ENCODE measurements around the gene PCIF1. TPM values are rescaled to one million over a fixed set of nuclear protein-coding genes. Genes with fewer than 3 reads are reported as not detected.

PCIF1 gene
- total and polyA plus RNA-seq, 4 donors = 15.5 to 43.4 (median 32.9) TPM

DNA sequence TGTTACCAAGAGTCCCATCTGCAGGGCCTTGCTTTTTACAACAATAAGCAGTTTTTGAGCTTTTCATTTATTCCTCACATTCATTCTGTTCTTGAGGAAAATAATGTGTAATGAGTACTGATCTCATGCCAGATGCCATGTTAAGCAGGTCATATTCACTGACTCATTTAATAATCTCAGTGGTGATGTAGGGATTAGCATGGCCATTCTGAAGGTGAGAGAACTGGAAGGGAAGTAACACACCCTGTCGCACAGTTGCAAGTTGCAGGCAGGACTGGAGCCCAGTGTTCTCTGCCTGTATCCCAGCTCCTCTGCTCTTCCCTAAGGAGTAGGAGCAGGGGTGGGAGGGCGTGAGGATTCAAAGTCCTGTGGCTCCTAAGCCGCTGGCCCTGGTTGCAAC, 5.6 kb downstream of the PCIF1 start:
- H3K36me3 ChIP-seq (ENCODE audit: control insufficient read depth in 1 of 2, insufficient read depth in 2 of 2, low read length in 1 of 2) = peaks cover 2 to 27% of the 10 kb centered on the region in 2 donors
- no peak overlapping the region for H3K27ac ChIP-seq (ENCODE audit: low read depth in 1 of 2, low read length in 2 of 2)
- H3K9me3 ChIP-seq (ENCODE audit: control insufficient read depth, low read length) = no peaks in the 10 kb centered on the region
- ATAC-seq (ENCODE audit: low FRiP score) (no peak), DNase-seq (no peak)
- no peaks in the 10 kb centered on the region for H3K4me1 ChIP-seq (ENCODE audit: control insufficient read depth in 1 of 2, insufficient read depth in 2 of 2, low read length in 2 of 2)
- H3K4me3 ChIP-seq (ENCODE audit: low read length in 2 of 2) = no peak overlapping the region
- no peaks in the 10 kb centered on the region for H3K27me3 ChIP-seq (ENCODE audit: control insufficient read depth in 1 of 2, insufficient read depth in 2 of 2, low read length in 1 of 2)
- intact Hi-C loops (cut with DNase I) = no loop called here
- 87 to 94% methylated on average over 3 of the region's 3 CpGs for WGBS, 2 donors

DNA sequence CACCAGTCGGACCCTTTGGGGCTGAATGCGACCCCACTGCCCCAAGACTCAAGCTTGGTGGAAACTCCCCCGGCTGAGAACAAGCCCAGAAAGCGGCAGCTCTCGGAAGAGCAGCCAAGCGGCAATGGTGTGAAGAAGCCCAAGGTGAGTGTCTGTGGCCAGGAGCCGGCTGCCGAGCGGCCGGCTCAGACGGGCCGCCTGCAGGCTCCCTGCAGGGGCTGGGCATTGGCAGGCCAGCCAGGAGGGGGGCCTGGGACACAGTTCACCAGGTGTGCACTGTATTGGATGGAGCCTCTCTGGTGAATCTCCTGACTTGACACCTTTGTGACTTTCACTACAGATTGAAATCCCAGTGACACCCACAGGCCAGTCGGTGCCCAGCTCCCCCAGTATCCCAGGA, 6.0 kb downstream of the PCIF1 start:
- no peaks in the 10 kb centered on the region for H3K4me1 ChIP-seq (ENCODE audit: control insufficient read depth in 1 of 2, insufficient read depth in 2 of 2, low read length in 2 of 2)
- intact Hi-C loops (cut with DNase I) = no loop called here
- H3K27me3 ChIP-seq (ENCODE audit: control insufficient read depth in 1 of 2, insufficient read depth in 2 of 2, low read length in 1 of 2) = no peaks in the 10 kb centered on the region
- peaks cover 2 to 28% of the 10 kb centered on the region in 2 donors for H3K36me3 ChIP-seq (ENCODE audit: control insufficient read depth in 1 of 2, insufficient read depth in 2 of 2, low read length in 1 of 2)
- 87 to 90% methylated on average over 13 of the region's 13 CpGs for WGBS, 2 donors
- no peak overlapping the region for H3K27ac ChIP-seq (ENCODE audit: low read depth in 1 of 2, low read length in 2 of 2)
- H3K4me3 ChIP-seq (ENCODE audit: low read length in 2 of 2) = no peak overlapping the region
- DNase-seq (no peak), ATAC-seq (ENCODE audit: low FRiP score) (no peak)
- H3K9me3 ChIP-seq (ENCODE audit: control insufficient read depth, low read length) = no peaks in the 10 kb centered on the region

DNA sequence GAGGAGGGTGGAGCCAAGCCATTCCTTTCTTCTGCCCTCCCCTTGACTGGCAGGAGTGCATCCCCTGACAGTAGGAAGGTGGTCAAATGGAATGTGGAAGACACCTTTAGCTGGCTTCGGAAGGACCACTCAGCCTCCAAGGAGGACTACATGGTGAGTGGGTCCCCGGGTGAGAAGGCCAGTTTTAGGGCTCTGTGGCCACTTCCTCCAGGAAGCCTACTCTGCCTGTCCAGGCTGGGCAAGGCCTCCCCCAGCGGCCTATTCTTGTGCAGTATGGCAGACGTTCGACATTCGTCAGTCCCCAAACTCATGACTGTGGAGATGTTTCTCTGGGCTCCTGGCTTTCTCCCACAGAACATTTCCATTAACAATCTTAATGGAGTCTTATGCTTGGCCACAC, 9.1 kb downstream of the PCIF1 start:
- ATAC-seq (ENCODE audit: low FRiP score) (no peak), DNase-seq (no peak)
- no peaks in the 10 kb centered on the region for H3K27me3 ChIP-seq (ENCODE audit: control insufficient read depth in 1 of 2, insufficient read depth in 2 of 2, low read length in 1 of 2)
- no peaks in the 10 kb centered on the region for H3K9me3 ChIP-seq (ENCODE audit: control insufficient read depth, low read length)
- intact Hi-C loops (cut with DNase I) = no loop called here
- no peak overlapping the region for H3K27ac ChIP-seq (ENCODE audit: low read depth in 1 of 2, low read length in 2 of 2)
- no peaks in the 10 kb centered on the region for H3K4me1 ChIP-seq (ENCODE audit: control insufficient read depth in 1 of 2, insufficient read depth in 2 of 2, low read length in 2 of 2)
- 84 to 85% methylated on average over 6 of the region's 6 CpGs for WGBS, 2 donors
- H3K4me3 ChIP-seq (ENCODE audit: low read length in 2 of 2) = no peak overlapping the region
- H3K36me3 ChIP-seq (ENCODE audit: control insufficient read depth in 1 of 2, insufficient read depth in 2 of 2, low read length in 1 of 2) = peaks cover 2 to 38% of the 10 kb centered on the region in 2 donors

GRCh38 chr20:45944151-45944964, 9.9 kb downstream of the PCIF1 start:
- H3K27ac ChIP-seq (ENCODE audit: low read depth in 1 of 2, low read length in 2 of 2) = no peak overlapping the region
- no peak for ATAC-seq (ENCODE audit: low FRiP score)
- WGBS, 2 donors = 78 to 83% methylated on average over 15 of the region's 15 CpGs
- no peaks in the 10 kb centered on the region for H3K27me3 ChIP-seq (ENCODE audit: control insufficient read depth in 1 of 2, insufficient read depth in 2 of 2, low read length in 1 of 2)
- no peak overlapping the region for H3K4me3 ChIP-seq (ENCODE audit: low read length in 2 of 2)
- no peaks in the 10 kb centered on the region for H3K9me3 ChIP-seq (ENCODE audit: control insufficient read depth, low read length)
- no peaks in the 10 kb centered on the region for H3K4me1 ChIP-seq (ENCODE audit: control insufficient read depth in 1 of 2, insufficient read depth in 2 of 2, low read length in 2 of 2)
- no peak for DNase-seq
- intact Hi-C loops (cut with DNase I) = no loop called here
- peaks cover 2 to 33% of the 10 kb centered on the region in 2 donors for H3K36me3 ChIP-seq (ENCODE audit: control insufficient read depth in 1 of 2, insufficient read depth in 2 of 2, low read length in 1 of 2)

DNA sequence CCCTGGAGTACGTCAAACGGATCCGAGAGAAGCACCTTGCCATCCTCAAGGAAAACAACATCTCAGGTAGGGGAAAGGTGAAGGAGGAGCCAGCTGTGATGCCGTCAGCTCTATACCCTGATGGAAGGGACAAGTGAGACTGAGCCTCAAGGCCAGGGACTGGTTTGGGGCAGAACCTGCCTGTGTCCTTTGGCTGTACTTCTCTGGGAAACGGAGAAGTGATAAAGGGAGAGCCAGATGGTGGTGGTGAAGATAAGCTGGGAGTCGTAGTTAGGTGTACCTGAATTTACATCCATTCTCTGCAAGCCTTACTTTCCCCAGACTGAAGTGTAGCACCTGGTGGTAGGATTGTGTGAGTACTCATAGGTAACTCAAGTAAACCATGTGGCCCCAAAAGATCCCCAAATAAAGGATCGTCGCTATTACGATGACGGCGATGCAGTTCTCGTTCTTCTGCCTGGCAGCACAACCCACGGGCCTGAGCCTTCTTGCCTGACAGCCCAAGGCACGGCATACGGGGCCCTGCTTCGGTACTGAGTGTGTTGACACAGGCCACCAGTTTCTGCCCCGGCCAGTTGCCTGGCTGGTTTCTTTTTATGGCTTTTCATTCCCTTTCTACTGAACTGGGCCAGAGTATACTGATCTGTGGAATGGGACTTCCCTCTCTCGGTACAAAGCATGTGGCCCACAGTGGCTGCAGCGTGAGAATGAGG, 10.6 kb downstream of the PCIF1 start:
- intact Hi-C loops (cut with DNase I) = no loop called here
- H3K4me3 ChIP-seq (ENCODE audit: low read length in 2 of 2) = no peak overlapping the region
- DNase-seq (no peak), ATAC-seq (ENCODE audit: low FRiP score) (no peak)
- H3K27ac ChIP-seq (ENCODE audit: low read depth in 1 of 2, low read length in 2 of 2) = no peak overlapping the region
- H3K36me3 ChIP-seq (ENCODE audit: control insufficient read depth in 1 of 2, insufficient read depth in 2 of 2, low read length in 1 of 2) = peaks cover 2 to 29% of the 10 kb centered on the region in 2 donors
- WGBS, 2 donors = 81 to 84% methylated on average over 19 of the region's 19 CpGs
- no peaks in the 10 kb centered on the region for H3K4me1 ChIP-seq (ENCODE audit: control insufficient read depth in 1 of 2, insufficient read depth in 2 of 2, low read length in 2 of 2)
- H3K27me3 ChIP-seq (ENCODE audit: control insufficient read depth in 1 of 2, insufficient read depth in 2 of 2, low read length in 1 of 2) = no peaks in the 10 kb centered on the region
- no peaks in the 10 kb centered on the region for H3K9me3 ChIP-seq (ENCODE audit: control insufficient read depth, low read length)

DNA sequence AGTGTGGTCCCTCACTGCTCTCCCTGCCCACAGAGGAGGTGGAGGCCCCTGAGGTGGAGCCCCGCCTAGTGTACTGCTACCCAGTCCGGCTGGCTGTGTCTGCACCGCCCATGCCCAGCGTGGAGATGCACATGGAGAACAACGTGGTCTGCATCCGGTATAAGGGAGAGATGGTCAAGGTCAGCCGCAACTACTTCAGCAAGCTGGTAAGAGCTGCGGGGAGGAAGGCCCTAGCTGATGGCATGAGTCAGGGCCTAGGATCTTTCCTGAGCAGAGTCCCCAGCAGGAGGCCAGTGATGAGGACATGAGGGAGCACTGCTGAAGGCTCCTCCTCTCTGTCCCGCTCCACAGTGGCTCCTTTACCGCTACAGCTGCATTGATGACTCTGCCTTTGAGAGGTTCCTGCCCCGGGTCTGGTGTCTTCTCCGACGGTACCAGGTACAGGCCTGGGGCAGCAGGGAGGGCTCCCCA, 11.2 kb downstream of the PCIF1 start:
- Histone ChIP-seq H3K27ac (ENCODE audit: low read depth in 1 of 2, low read length in 2 of 2) (no peak overlapping the region), H3K4me3 (ENCODE audit: low read length in 2 of 2) (no peak overlapping the region), H3K36me3 (ENCODE audit: control insufficient read depth in 1 of 2, insufficient read depth in 2 of 2, low read length in 1 of 2) (peaks cover 2 to 28% of the 10 kb centered on the region in 2 donors), H3K27me3 (ENCODE audit: control insufficient read depth in 1 of 2, insufficient read depth in 2 of 2, low read length in 1 of 2) (no peaks in the 10 kb centered on the region), H3K4me1 (ENCODE audit: control insufficient read depth in 1 of 2, insufficient read depth in 2 of 2, low read length in 2 of 2) (no peaks in the 10 kb centered on the region), H3K9me3 (ENCODE audit: control insufficient read depth, low read length) (no peaks in the 10 kb centered on the region)
- DNase-seq (no peak), ATAC-seq (ENCODE audit: low FRiP score) (no peak)
- intact Hi-C loops (cut with DNase I) = no loop called here
- 83% methylated on average over 13 of the region's 13 CpGs for WGBS, 2 donors

GRCh38 chr20:45946149-45946970, 11.9 kb downstream of the PCIF1 start:
- H3K4me3 ChIP-seq (ENCODE audit: low read length in 2 of 2) = no peak overlapping the region
- no peak overlapping the region for H3K27ac ChIP-seq (ENCODE audit: low read depth in 1 of 2, low read length in 2 of 2)
- peak; percentile 55 for ATAC-seq (ENCODE audit: low FRiP score)
- intact Hi-C loops (cut with DNase I) = no loop called here
- H3K36me3 ChIP-seq (ENCODE audit: control insufficient read depth in 1 of 2, insufficient read depth in 2 of 2, low read length in 1 of 2) = peaks cover 2 to 25% of the 10 kb centered on the region in 2 donors
- H3K9me3 ChIP-seq (ENCODE audit: control insufficient read depth, low read length) = no peaks in the 10 kb centered on the region
- H3K27me3 ChIP-seq (ENCODE audit: control insufficient read depth in 1 of 2, insufficient read depth in 2 of 2, low read length in 1 of 2) = no peaks in the 10 kb centered on the region
- peak in 1 of 2 donors; percentile 79 for DNase-seq
- no peaks in the 10 kb centered on the region for H3K4me1 ChIP-seq (ENCODE audit: control insufficient read depth in 1 of 2, insufficient read depth in 2 of 2, low read length in 2 of 2)
- WGBS, 2 donors = 81% methylated on average over 20 of the region's 20 CpGs

DNA sequence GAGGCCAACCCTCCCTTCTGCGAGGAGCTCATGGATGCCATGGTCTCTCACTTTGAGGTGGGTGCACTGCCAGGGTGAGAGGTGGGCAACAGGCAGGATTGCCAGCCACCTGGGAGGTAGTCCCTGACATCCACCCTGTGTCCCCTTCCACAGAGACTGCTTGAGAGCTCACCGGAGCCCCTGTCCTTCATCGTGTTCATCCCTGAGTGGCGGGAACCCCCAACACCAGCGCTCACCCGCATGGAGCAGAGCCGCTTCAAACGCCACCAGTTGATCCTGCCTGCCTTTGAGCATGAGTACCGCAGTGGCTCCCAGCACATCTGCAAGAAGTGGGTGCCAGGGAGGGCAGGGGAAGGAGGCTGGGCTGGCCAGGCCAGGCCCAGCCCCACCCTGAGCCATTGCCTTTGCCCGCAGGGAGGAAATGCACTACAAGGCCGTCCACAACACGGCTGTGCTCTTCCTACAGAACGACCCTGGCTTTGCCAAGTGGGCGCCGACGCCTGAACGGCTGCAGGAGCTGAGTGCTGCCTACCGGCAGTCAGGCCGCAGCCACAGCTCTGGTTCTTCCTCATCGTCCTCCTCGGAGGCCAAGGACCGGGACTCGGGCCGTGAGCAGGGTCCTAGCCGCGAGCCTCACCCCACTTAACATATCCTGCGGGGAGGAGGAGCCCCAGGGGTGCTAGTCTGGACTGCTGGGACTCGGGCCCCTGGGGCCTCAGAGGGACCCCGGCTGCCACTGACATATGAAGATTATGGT, 12.8 kb downstream of the PCIF1 start:
- Histone ChIP-seq H3K4me1 (ENCODE audit: control insufficient read depth in 1 of 2, insufficient read depth in 2 of 2, low read length in 2 of 2) (no peaks in the 10 kb centered on the region), H3K4me3 (ENCODE audit: low read length in 2 of 2) (no peak overlapping the region), H3K36me3 (ENCODE audit: control insufficient read depth in 1 of 2, insufficient read depth in 2 of 2, low read length in 1 of 2) (peaks cover 6 to 25% of the 10 kb centered on the region in 2 donors), H3K27ac (ENCODE audit: low read depth in 1 of 2, low read length in 2 of 2) (no peak overlapping the region), H3K27me3 (ENCODE audit: control insufficient read depth in 1 of 2, insufficient read depth in 2 of 2, low read length in 1 of 2) (no peaks in the 10 kb centered on the region), H3K9me3 (ENCODE audit: control insufficient read depth, low read length) (no peaks in the 10 kb centered on the region)
- ATAC-seq (ENCODE audit: low FRiP score) (no peak), DNase-seq (no peak)
- 77 to 83% methylated on average over 29 of the region's 29 CpGs for WGBS, 2 donors
- intact Hi-C loops (cut with DNase I) = no loop called here

All from aorta (tissue), 5 donors.